Esophagus squamous epithelium (tissue), 4 donors: Measurements from ENCODE around the gene PCDH9.

Experiments used
- CTCF ChIP-seq, 6 experiments: fragments of 450-650 bp in 4 of 6; fragments of 200-600 bp in 2 of 6; sonication (generic) in 2 of 6; IDR thresholded peaks; one replicate each; pipeline ENCODE4 v1.5.1; 2016 to 2019; ENCODE audit warnings: antibody characterized with exemption in 6 of 6, mild to moderate bottlenecking in 4 of 6, moderate library complexity in 4 of 6
- POLR2A ChIP-seq, 4 donors: fragments of 450-650 bp; IDR thresholded peaks; one replicate each; pipeline ENCODE4 v1.6.1; 2017; ENCODE audit warnings: antibody characterized with exemption in 4 of 4, mild to moderate bottlenecking in 4 of 4, moderate library complexity in 3 of 4

DNA sequence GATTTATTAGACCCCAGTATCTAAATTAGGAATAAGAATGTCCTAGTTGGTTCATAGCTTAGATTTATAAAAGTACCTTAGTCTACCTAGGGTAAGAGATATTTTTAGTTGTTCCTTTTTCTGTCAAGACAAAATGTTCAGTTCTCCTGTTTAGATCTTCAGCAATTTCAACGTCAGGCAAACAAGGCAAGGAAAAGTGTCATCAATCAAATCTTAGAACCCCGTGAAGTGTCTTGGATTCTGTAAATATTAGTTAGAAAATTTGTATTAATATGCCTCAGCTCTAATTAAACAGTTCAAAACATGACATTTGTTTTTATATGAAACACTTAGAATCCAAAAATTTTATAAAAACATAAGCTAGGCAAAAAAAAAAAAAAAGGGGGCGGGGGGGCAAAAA is 296.6 kb downstream of the PCDH9 start:
- TF ChIP-seq CTCF (IDR thresholded peaks at IDR 0.05) (no peak), POLR2A (IDR thresholded peaks at IDR 0.05) (no peak)
